Ishikawa (cell line): ENCODE results near the gene SYNJ1.

ENCODE experiments used
- CEBPB ChIP-seq: IDR thresholded peaks from 2 replicates; pipeline ENCODE4 v1.6.1; 2012
- CREB1 ChIP-seq: IDR thresholded peaks from 2 replicates; pipeline ENCODE4 v1.6.1; 2012; ENCODE audit warnings: low read depth
- EGR1 ChIP-seq: IDR thresholded peaks from 2 replicates; pipeline ENCODE4 v1.6.1; 2012
- EP300 ChIP-seq: IDR thresholded peaks from 2 replicates; pipeline ENCODE4 v1.6.1; 2012; ENCODE audit warnings: borderline replicate concordance
- FOXM1 ChIP-seq: IDR thresholded peaks from 2 replicates; pipeline ENCODE4 v1.6.1; 2012; ENCODE audit warnings: low read depth, borderline replicate concordance
- NFIC ChIP-seq: IDR thresholded peaks from 2 replicates; pipeline ENCODE4 v1.6.1; 2012
- RAD21 ChIP-seq: IDR thresholded peaks from 2 replicates; pipeline ENCODE4 v1.6.1; 2012; ENCODE audit warnings: low read depth
- REST ChIP-seq: IDR thresholded peaks from 2 replicates; pipeline ENCODE4 v1.6.1; 2012; ENCODE audit warnings: low read depth, mild to moderate bottlenecking
- TAF1 ChIP-seq: IDR thresholded peaks from 2 replicates; pipeline ENCODE4 v1.6.1; 2012; ENCODE audit warnings: low read depth, mild to moderate bottlenecking
- TCF12 ChIP-seq: IDR thresholded peaks from 2 replicates; pipeline ENCODE4 v1.6.1; 2012; ENCODE audit warnings: low read depth
- TEAD4 ChIP-seq: IDR thresholded peaks from 2 replicates; pipeline ENCODE4 v1.6.1; 2012
- YY1 ChIP-seq: IDR thresholded peaks from 2 replicates; pipeline ENCODE4 v1.6.1; 2012; ENCODE audit warnings: low read depth
- ZBTB7A ChIP-seq: IDR thresholded peaks from 2 replicates; pipeline ENCODE4 v1.6.1; 2012; ENCODE audit warnings: low read depth
- TF ChIP-seq, protein P1 (sequence below): IDR thresholded peaks from 2 replicates; pipeline ENCODE4 v1.6.1; 2012
- TF ChIP-seq, protein P2 (sequence below): IDR thresholded peaks from 2 replicates; pipeline ENCODE4 v1.6.1; 2012

SYNJ1 gene

GRCh38 chr21:32716486-32716885 lies 11.3 kb downstream of the SYNJ1 start:
- no peak for TF ChIP-seq ZBTB7A
- no peak for TF ChIP-seq REST
- TF ChIP-seq RAD21: no peak

- TF ChIP-seq, protein P1, sequence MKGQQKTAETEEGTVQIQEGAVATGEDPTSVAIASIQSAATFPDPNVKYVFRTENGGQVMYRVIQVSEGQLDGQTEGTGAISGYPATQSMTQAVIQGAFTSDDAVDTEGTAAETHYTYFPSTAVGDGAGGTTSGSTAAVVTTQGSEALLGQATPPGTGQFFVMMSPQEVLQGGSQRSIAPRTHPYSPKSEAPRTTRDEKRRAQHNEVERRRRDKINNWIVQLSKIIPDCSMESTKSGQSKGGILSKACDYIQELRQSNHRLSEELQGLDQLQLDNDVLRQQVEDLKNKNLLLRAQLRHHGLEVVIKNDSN: no peak
- no peak for TF ChIP-seq CEBPB
- TF ChIP-seq EGR1: no peak
- TF ChIP-seq EP300: no peak
- TF ChIP-seq RAD21: no peak
- TF ChIP-seq, protein P2, sequence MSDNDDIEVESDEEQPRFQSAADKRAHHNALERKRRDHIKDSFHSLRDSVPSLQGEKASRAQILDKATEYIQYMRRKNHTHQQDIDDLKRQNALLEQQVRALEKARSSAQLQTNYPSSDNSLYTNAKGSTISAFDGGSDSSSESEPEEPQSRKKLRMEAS: no peak
- no peak for TF ChIP-seq TAF1
- TF ChIP-seq REST: no peak
- no peak for TF ChIP-seq ZBTB7A
- TF ChIP-seq YY1: no peak
- TF ChIP-seq TEAD4: no peak
- TF ChIP-seq FOXM1: no peak
- TF ChIP-seq CREB1: no peak
- no peak for TF ChIP-seq TCF12
- TF ChIP-seq NFIC: no peak
Observed at GRCh38 chr21:32713726-32714125, 14.1 kb downstream of the SYNJ1 start.

- no peak for TF ChIP-seq ZBTB7A
- no peak for TF ChIP-seq TEAD4
- TF ChIP-seq NFIC: no peak
- no peak for TF ChIP-seq TAF1
- no peak for TF ChIP-seq RAD21
- no peak for TF ChIP-seq EGR1
- no peak for TF ChIP-seq TCF12
- TF ChIP-seq CEBPB: no peak
- TF ChIP-seq, protein P2: no peak
- TF ChIP-seq, protein P1: no peak
- TF ChIP-seq CREB1: no peak
- no peak for TF ChIP-seq EP300
- TF ChIP-seq FOXM1: no peak
- no peak for TF ChIP-seq REST
- TF ChIP-seq YY1: no peak
Observed at GRCh38 chr21:32712641-32713040, 15.2 kb downstream of the SYNJ1 start.

DNA sequence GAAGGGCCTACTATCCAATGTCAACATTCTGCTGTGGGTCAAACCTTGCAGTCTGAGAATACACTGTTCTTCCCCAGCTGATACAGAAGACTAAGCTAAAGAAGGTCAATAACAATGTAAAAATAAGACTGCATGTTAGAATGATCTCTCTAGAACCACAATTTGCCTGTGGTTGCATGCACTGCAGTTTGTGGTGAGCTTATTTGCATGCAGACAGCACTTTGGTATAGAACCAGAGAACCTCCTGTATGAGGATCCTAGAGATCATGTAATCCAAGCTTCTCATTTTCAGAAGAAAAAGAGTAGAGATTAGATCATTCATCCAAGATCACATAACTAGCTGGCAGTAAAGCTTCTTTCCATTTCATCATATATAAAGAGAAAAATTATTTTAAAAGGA lies 15.8 kb downstream of the SYNJ1 start:
- TF ChIP-seq REST: no peak
- TF ChIP-seq, protein P2: no peak
